ENCODE measurements around the gene PLD6.

GRCh38 chr17:17190188-17190587, 15.9 kb downstream of the PLD6 start:
- TF ChIP-seq POLR2A (IDR thresholded peaks at IDR 0.05) (no peak), CTCF (IDR thresholded peaks at IDR 0.05 in 4 of 5, conservative IDR thresholded peaks at IDR 0.05 in 1 of 5) (no peak)
